Loucy (cell line): ENCODE data around the gene HLA-DOB.

Experiments used
- H2AFZ ChIP-seq: fragments of 200-600 bp; sonication (generic); 2 replicates; pipeline ENCODE4 v1.6.0; 2016; ENCODE audit warnings: antibody characterized with exemption, mild to moderate bottlenecking, low read length, moderate library complexity
- H3F3A ChIP-seq: fragments of 200-600 bp; 2 replicates; pipeline ENCODE4 v1.6.0; 2016; ENCODE audit warnings: antibody characterized with exemption, low read depth, mild to moderate bottlenecking
- H3K27me3 ChIP-seq: fragments of 200-600 bp; sonication (generic); 2 replicates; pipeline ENCODE4 v1.6.1; 2014; ENCODE audit warnings: low read length, mild to moderate bottlenecking; ENCODE audit not compliant: insufficient read depth, poor library complexity, severe bottlenecking
- H3K36me3 ChIP-seq: fragments of 200-600 bp; sonication (generic); 2 replicates; pipeline ENCODE4 v1.6.1; 2016; ENCODE audit warnings: low read length; ENCODE audit not compliant: insufficient read depth
- H3K4me1 ChIP-seq: fragments of 200-600 bp; sonication (generic); 2 replicates; pipeline ENCODE4 v1.5.1; 2014; ENCODE audit warnings: low read length, mild to moderate bottlenecking; ENCODE audit not compliant: insufficient read depth, poor library complexity, severe bottlenecking
- H3K4me2 ChIP-seq: fragments of 200-600 bp; sonication (generic); 2 replicates; pipeline ENCODE4 v1.6.0; 2014; ENCODE audit warnings: antibody characterized with exemption, low read length, low read depth, mild to moderate bottlenecking; ENCODE audit not compliant: poor library complexity, severe bottlenecking
- H3K4me3 ChIP-seq: fragments of 200-600 bp; sonication (generic); 2 replicates; pipeline ENCODE4 v1.5.1; 2014; ENCODE audit warnings: low read length, mild to moderate bottlenecking, mixed read lengths; ENCODE audit not compliant: poor library complexity, severe bottlenecking
- H3K79me2 ChIP-seq: fragments of 200-600 bp; sonication (generic); 2 replicates; pipeline ENCODE4 v1.6.1; 2014; ENCODE audit warnings: low read length; ENCODE audit not compliant: insufficient read depth
- H3K9ac ChIP-seq: fragments of 200-600 bp; sonication (generic); 2 replicates; pipeline ENCODE4 v1.6.0; 2014; ENCODE audit warnings: mild to moderate bottlenecking, low read depth, low read length, moderate library complexity; ENCODE audit not compliant: poor library complexity, severe bottlenecking
- H3K9me2 ChIP-seq: fragments of 200-600 bp; sonication (generic); replicated peaks from 2 replicates; pipeline ENCODE4 v1.6.1; 2016; ENCODE audit warnings: low read depth, low read length, mixed read lengths
- H3K9me3 ChIP-seq: fragments of 200-600 bp; sonication (generic); 2 replicates; pipeline ENCODE4 v1.6.1; 2014; ENCODE audit warnings: mild to moderate bottlenecking, antibody characterized with exemption, low read length, low read depth; ENCODE audit not compliant: insufficient read depth
- H4K20me1 ChIP-seq: fragments of 200-600 bp; sonication (generic); 2 replicates; pipeline ENCODE4 v1.6.0; 2014; ENCODE audit warnings: antibody characterized with exemption, low read length, mild to moderate bottlenecking; ENCODE audit not compliant: insufficient read depth, poor library complexity, severe bottlenecking
- EZH2phosphoT487 ChIP-seq: fragments of 200-600 bp; IDR thresholded peaks from 2 replicates; pipeline ENCODE4 v1.6.1; 2018; ENCODE audit warnings: antibody characterized with exemption, mild to moderate bottlenecking, moderate library complexity, borderline replicate concordance
- TF ChIP-seq, protein P1 (sequence below): fragments of 200-600 bp; sonication (generic); conservative IDR thresholded peaks from 2 replicates; pipeline ENCODE4 v1.5.1; 2014; ENCODE audit warnings: mild to moderate bottlenecking, antibody characterized with exemption, low read length

Gene HLA-DOB

DNA sequence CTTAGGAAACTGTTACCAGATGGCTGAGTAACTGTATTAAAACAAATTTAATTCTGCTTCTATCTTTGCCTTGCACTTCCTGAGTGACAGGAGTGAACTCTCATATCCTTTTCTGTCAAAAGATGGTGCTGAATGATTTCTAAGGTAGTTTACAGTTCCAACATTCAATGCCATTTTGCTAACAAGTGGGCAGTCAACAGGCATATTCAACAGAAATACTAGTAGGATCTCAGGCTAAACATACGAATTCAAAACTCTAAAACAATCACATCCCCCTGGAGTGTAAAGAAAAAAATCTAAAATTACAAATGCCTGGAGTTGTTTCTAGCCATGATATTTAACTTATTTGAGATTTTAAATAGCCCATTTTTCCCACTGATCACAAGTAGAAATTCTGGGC is 43.9 kb upstream of the HLA-DOB start:
- H3F3A ChIP-seq = peaks cover 5% of the 10 kb centered on the region; the same call in 1 of the 2 replicates
- H4K20me1 ChIP-seq = peaks cover 13% of the 10 kb centered on the region
- H3K4me2 ChIP-seq = peak overlapping the region; percentile 85
- peak overlapping the region; percentile 95 for H3K4me3 ChIP-seq
- H3K9me2 ChIP-seq = no peaks in the 10 kb centered on the region
- H3K9ac ChIP-seq = peak overlapping the region; percentile 99
- no peak overlapping the region for H2AFZ ChIP-seq
- H3K79me2 ChIP-seq = peaks cover 54% of the 10 kb centered on the region
- H3K4me1 ChIP-seq = peaks cover 53% of the 10 kb centered on the region
- TF ChIP-seq, protein P1, sequence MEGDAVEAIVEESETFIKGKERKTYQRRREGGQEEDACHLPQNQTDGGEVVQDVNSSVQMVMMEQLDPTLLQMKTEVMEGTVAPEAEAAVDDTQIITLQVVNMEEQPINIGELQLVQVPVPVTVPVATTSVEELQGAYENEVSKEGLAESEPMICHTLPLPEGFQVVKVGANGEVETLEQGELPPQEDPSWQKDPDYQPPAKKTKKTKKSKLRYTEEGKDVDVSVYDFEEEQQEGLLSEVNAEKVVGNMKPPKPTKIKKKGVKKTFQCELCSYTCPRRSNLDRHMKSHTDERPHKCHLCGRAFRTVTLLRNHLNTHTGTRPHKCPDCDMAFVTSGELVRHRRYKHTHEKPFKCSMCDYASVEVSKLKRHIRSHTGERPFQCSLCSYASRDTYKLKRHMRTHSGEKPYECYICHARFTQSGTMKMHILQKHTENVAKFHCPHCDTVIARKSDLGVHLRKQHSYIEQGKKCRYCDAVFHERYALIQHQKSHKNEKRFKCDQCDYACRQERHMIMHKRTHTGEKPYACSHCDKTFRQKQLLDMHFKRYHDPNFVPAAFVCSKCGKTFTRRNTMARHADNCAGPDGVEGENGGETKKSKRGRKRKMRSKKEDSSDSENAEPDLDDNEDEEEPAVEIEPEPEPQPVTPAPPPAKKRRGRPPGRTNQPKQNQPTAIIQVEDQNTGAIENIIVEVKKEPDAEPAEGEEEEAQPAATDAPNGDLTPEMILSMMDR = no peak
- no peak for TF ChIP-seq EZH2phosphoT487
- H3K9me3 ChIP-seq = no peaks in the 10 kb centered on the region
- no peaks in the 10 kb centered on the region for H3K27me3 ChIP-seq
- peaks cover 17% of the 10 kb centered on the region; the same call in 1 of the 2 replicates for H3K36me3 ChIP-seq

DNA sequence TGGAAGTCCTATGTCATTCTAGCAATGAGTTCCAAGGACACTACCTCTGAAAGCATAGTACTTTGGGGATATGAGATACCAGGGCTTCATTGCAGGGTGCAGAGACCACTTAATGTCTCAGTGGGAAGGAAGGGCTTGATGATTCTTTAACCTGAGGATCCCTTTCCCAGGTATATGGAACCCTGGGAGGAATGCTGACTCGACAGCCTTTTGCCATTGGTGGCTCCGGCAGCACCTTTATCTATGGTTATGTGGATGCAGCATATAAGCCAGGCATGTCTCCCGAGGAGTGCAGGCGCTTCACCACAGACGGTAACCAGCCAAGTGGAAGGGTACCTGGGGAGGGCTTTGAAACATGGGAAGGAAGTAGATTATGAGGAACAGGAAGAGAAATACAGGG is 41.4 kb upstream of the HLA-DOB start:
- Histone ChIP-seq H3K9me2 (no peaks in the 10 kb centered on the region), H3K79me2 (peaks cover 75% of the 10 kb centered on the region), H3K27me3 (no peaks in the 10 kb centered on the region), H3K4me3 (peak overlapping the region; percentile 95), H3K36me3 (peaks cover 17% of the 10 kb centered on the region; the same call in 1 of the 2 replicates), H3K4me2 (peak overlapping the region; percentile 85), H3K9ac (peak overlapping the region; percentile 99), H2AFZ (no peak overlapping the region), H3K4me1 (peaks cover 56% of the 10 kb centered on the region), H4K20me1 (peaks cover 13% of the 10 kb centered on the region), H3K9me3 (no peaks in the 10 kb centered on the region), H3F3A (peaks cover 5% of the 10 kb centered on the region; the same call in 1 of the 2 replicates)
- TF ChIP-seq, protein P1 = no peak
- TF ChIP-seq EZH2phosphoT487 = no peak

DNA sequence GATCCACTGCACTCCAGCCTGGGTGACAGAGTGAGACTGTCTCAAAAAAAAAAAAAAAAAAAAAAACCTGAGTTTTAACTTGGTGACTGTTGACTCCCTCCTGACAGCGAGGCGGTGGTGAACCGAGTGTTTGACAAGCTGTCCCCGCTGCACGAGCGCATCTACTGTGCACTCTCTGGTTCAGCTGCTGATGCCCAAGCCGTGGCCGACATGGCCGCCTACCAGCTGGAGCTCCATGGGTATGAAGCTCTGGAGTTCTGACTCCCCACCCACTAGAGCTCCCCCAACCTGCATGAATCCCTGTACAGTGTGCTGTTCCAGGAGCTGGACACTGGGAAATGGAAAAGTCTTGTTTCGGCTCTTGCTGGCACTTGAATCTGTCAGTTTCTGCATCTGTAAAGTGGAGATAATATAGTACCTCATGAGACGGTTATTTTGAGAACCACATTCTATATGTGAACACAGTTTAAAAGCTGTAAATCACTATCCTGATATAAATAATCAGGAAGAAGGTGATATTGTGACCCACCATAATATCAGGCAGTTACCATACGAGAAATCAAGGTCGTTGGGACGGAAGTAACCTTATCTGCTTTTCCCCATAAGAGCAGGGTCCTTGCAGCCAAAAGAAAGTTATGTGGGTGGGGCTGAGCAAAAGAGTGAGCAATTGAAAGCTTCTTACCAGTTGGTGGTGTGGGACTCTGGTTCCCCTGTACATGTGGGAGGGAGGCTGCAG is 40.5 kb upstream of the HLA-DOB start:
- TF ChIP-seq, protein P1 = no peak
- TF ChIP-seq EZH2phosphoT487 = no peak
- Histone ChIP-seq H3K79me2 (peaks cover 83% of the 10 kb centered on the region), H4K20me1 (peaks cover 22% of the 10 kb centered on the region), H3K4me1 (peaks cover 57% of the 10 kb centered on the region), H3K4me3 (peak overlapping the region; percentile 95), H3K27me3 (no peaks in the 10 kb centered on the region), H3K9ac (peak overlapping the region; percentile 99), H3F3A (peaks cover 5% of the 10 kb centered on the region; the same call in 1 of the 2 replicates), H3K9me3 (no peaks in the 10 kb centered on the region), H3K9me2 (no peaks in the 10 kb centered on the region), H3K36me3 (peaks cover 17% of the 10 kb centered on the region; the same call in 1 of the 2 replicates), H2AFZ (no peak overlapping the region), H3K4me2 (peak overlapping the region; percentile 85)
